Stimulated activated CD4-positive, alpha-beta T cell treated with anti-CD3 and anti-CD28 coated beads, TNF-alpha, amount 100 ng/mL, for 1 hour (primary cell): ENCODE measurements around the gene ATRIP.
A peak's percentile ranks its signal among the peaks of the same experiment; 100 is the strongest.
"Not testable (repeated sequence)": the region's sequence is repeated elsewhere in the genome, so short reads cannot be mapped to it uniquely, and the experiment has no call there.

Source experiments
- DNase-seq, 3 donors: peaks; one replicate each; pipeline ENCODE4 v3.0.0-alpha.2; 2020; ENCODE audit warnings: low read depth in 3 of 3, low spot score in 1 of 3

Gene ATRIP

GRCh38 chr3:48435774-48436476, 10.6 kb upstream of the ATRIP start:
- peak; percentile 60 to 74 (median 71) for DNase-seq

GRCh38 chr3:48436477-48436787, 10.1 kb upstream of the ATRIP start:
- DNase-seq, result no peak

- DNase-seq, result no peak
Measured at GRCh38 chr3:48436855-48437254, 9.7 kb upstream of the ATRIP start.

GRCh38 chr3:48437812-48438211, 8.7 kb upstream of the ATRIP start:
- DNase-seq, result no peak

GRCh38 chr3:48439820-48440589, 6.5 kb upstream of the ATRIP start, which contains the start of the genes CCDC51 and TMA7:
TSS of gene CCDC51 (minus strand) at chr3:48440119. CDS start at chr3:48435128, 4,991 bp downstream.
TSS of gene TMA7 (plus strand) at chr3:48440257. CDS start at chr3:48440297, 40 bp downstream.
- DNase-seq, result peak; percentile 94 to 96 (median 95)

GRCh38 chr3:48440590-48440958, 6.0 kb upstream of the ATRIP start:
- DNase-seq, result no peak

GRCh38 chr3:48441940-48442339, 4.6 kb upstream of the ATRIP start:
- no peak for DNase-seq

- DNase-seq, result no peak
Measured at GRCh38 chr3:48445277-48445882, 1.2 kb upstream of the ATRIP start.

- DNase-seq, result no peak
Measured at GRCh38 chr3:48446043-48446424, 503 bp upstream of the ATRIP start.

GRCh38 chr3:48451270-48451669, 4.7 kb downstream of the ATRIP start:
- DNase-seq, result no peak

GRCh38 chr3:48456456-48456855, 9.9 kb downstream of the ATRIP start:
- DNase-seq, result no peak

- DNase-seq, result no peak
Measured at GRCh38 chr3:48459331-48459730, 12.8 kb downstream of the ATRIP start.

GRCh38 chr3:48459773-48460516, 13.4 kb downstream of the ATRIP start:
- no peak for DNase-seq

- DNase-seq, result no peak
Measured at GRCh38 chr3:48460517-48460902, 14.0 kb downstream of the ATRIP start.

- DNase-seq, result not testable (repeated sequence)
Measured at GRCh38 chr3:48461767-48462166, 15.2 kb downstream of the ATRIP start.

GRCh38 chr3:48463703-48464102, 17.2 kb downstream of the ATRIP start:
- DNase-seq, result no peak

- DNase-seq, result no peak
Measured at GRCh38 chr3:48464713-48465221, 18.2 kb downstream of the ATRIP start.

GRCh38 chr3:48465237-48465530, 18.6 kb downstream of the ATRIP start:
- DNase-seq, result no peak

GRCh38 chr3:48465531-48466378, 19.2 kb downstream of the ATRIP start:
- DNase-seq, result peak; percentile 44 to 68 (median 61)

- DNase-seq, result no peak
Measured at GRCh38 chr3:48466386-48467109, 20.0 kb downstream of the ATRIP start.
